GM04503 (cell line): Measurements from ENCODE around the gene TACC2.
"Not testable (repeated sequence)": the region's sequence is repeated elsewhere in the genome, so short reads cannot be mapped to it uniquely, and the experiment has no call there.

ENCODE experiments used
- DNase-seq: peaks from one replicate; pipeline ENCODE4 v3.0.0-alpha.2; 2012; ENCODE audit warnings: low read depth

TACC2 gene

GRCh38 chr10:122062831-122063674 is 74.1 kb downstream of the TACC2 start:
- DNase-seq = peak; percentile 62

GRCh38 chr10:122066337-122066939 is 77.5 kb downstream of the TACC2 start:
- not testable (repeated sequence) for DNase-seq

- DNase-seq = no peak
These were observed 79.9 kb downstream of the TACC2 start for GRCh38 chr10:122068844-122069243.

GRCh38 chr10:122072491-122072890 is 83.5 kb downstream of the TACC2 start:
- DNase-seq = no peak

- DNase-seq = no peak
These were observed 84.5 kb downstream of the TACC2 start for GRCh38 chr10:122073508-122073907.

- DNase-seq = no peak
These were observed 86.2 kb downstream of the TACC2 start for GRCh38 chr10:122075171-122075570.

GRCh38 chr10:122075876-122076275 is 86.9 kb downstream of the TACC2 start:
- not testable (repeated sequence) for DNase-seq

- DNase-seq = no peak
These were observed 88.4 kb downstream of the TACC2 start for GRCh38 chr10:122077311-122077875.

- DNase-seq = no peak
These were observed 89.4 kb downstream of the TACC2 start for GRCh38 chr10:122078326-122078725.

- DNase-seq = no peak
These were observed 90.2 kb downstream of the TACC2 start for GRCh38 chr10:122078965-122079795.

GRCh38 chr10:122082616-122083477 is 93.9 kb downstream of the TACC2 start:
- DNase-seq = no peak

- DNase-seq = no peak
These were observed 94.6 kb downstream of the TACC2 start for GRCh38 chr10:122083478-122084025.

GRCh38 chr10:122084286-122085041 is 95.5 kb downstream of the TACC2 start:
- no peak for DNase-seq

- no peak for DNase-seq
These were observed 96.5 kb downstream of the TACC2 start for GRCh38 chr10:122085423-122085911.

GRCh38 chr10:122086416-122087240 is 97.7 kb downstream of the TACC2 start:
- no peak for DNase-seq

GRCh38 chr10:122087436-122087835 is 98.5 kb downstream of the TACC2 start:
- DNase-seq = no peak

GRCh38 chr10:122089311-122090017 is 100.5 kb downstream of the TACC2 start:
- DNase-seq = no peak

GRCh38 chr10:122091722-122092121 is 102.8 kb downstream of the TACC2 start:
- DNase-seq = no peak

GRCh38 chr10:122093076-122093475 is 104.1 kb downstream of the TACC2 start:
- no peak for DNase-seq
